HG02938 (cell line): ENCODE data around the gene SMARCB1.

Experiments used
- ATAC-seq: cut with Tn5 transposase; IDR thresholded peaks from one replicate; pipeline ENCODE4 v1.9.1; 2021; ENCODE audit warnings: mild to moderate bottlenecking, moderate library complexity; ENCODE audit not compliant: unreplicated experiment

Gene SMARCB1

GRCh38 chr22:23760056-23760455, 26.7 kb upstream of the SMARCB1 start:
- no peak for ATAC-seq

- ATAC-seq, result no peak
These were observed 23.8 kb upstream of the SMARCB1 start, which contains the start of gene C22orf15 for GRCh38 chr22:23762842-23763578. Gene C22orf15 (plus strand): TSS chr22:23762990. CDS start chr22:23763307, 317 bp downstream.

- no peak for ATAC-seq
These were observed 23.2 kb upstream of the SMARCB1 start for GRCh38 chr22:23763579-23763945.

- ATAC-seq, result no peak
These were observed 22.8 kb upstream of the SMARCB1 start for GRCh38 chr22:23763954-23764353.

- ATAC-seq, result no peak
These were observed 21.6 kb upstream of the SMARCB1 start for GRCh38 chr22:23764899-23765881.

GRCh38 chr22:23767303-23767672, 19.5 kb upstream of the SMARCB1 start:
- ATAC-seq, result no peak

GRCh38 chr22:23767673-23768548, 18.9 kb upstream of the SMARCB1 start, which contains the start of gene CHCHD10:
Gene CHCHD10 (minus strand): TSS chr22:23767972. CDS start chr22:23767874, 98 bp downstream.
- peak; percentile 42 for ATAC-seq

- ATAC-seq, result no peak
These were observed 17.3 kb upstream of the SMARCB1 start for GRCh38 chr22:23769321-23769965.

- ATAC-seq, result no peak
These were observed 14.5 kb upstream of the SMARCB1 start for GRCh38 chr22:23772315-23772648.

GRCh38 chr22:23772649-23773473, 13.9 kb upstream of the SMARCB1 start, which contains the start of gene MMP11:
Gene MMP11 (plus strand): TSS chr22:23772849. CDS start chr22:23772871, 22 bp downstream.
- ATAC-seq, result no peak

- ATAC-seq, result no peak
These were observed 13.2 kb upstream of the SMARCB1 start for GRCh38 chr22:23773483-23774113.

- no peak for ATAC-seq
These were observed 12.4 kb upstream of the SMARCB1 start for GRCh38 chr22:23774114-23774921.

GRCh38 chr22:23774922-23775436, 11.8 kb upstream of the SMARCB1 start:
- no peak for ATAC-seq

- no peak for ATAC-seq
These were observed 10.9 kb upstream of the SMARCB1 start for GRCh38 chr22:23775779-23776375.

- no peak for ATAC-seq
These were observed 8.8 kb upstream of the SMARCB1 start for GRCh38 chr22:23777776-23778576.

- no peak for ATAC-seq
These were observed 8.2 kb upstream of the SMARCB1 start for GRCh38 chr22:23778577-23778900.

- no peak for ATAC-seq
These were observed 7.7 kb upstream of the SMARCB1 start for GRCh38 chr22:23779083-23779482.
